ENCODE results near the gene TLX3. TPM values are rescaled to one million over a fixed set of nuclear protein-coding genes. Genes with fewer than 3 reads are reported as not detected.
"Not testable (repeated sequence)": the region's sequence is repeated elsewhere in the genome, so short reads cannot be mapped to it uniquely, and the experiment has no call there.

TLX3 gene
- total RNA-seq, 2 donors from 2014 or later: not detected

- intact Hi-C loops (cut with DNase I): no loop called here
- Histone ChIP-seq H3K27me3 (no peaks in the 10 kb centered on the region), H3K36me3 (replicated peaks in 1 of 2; ENCODE audit: insufficient read depth in 1 of 2, low read depth in 2 of 2) (no peaks in the 10 kb centered on the region), H3K4me1 (no peaks in the 10 kb centered on the region), H3K4me3 (no peak overlapping the region), H3K27ac (no peak overlapping the region), H3K9me3 (no peaks in the 10 kb centered on the region)
- no peak for DNase-seq
- ATAC-seq: no peak
- WGBS, 2 donors: 85 to 92% methylated on average over 5 of the region's 5 CpGs
- TF ChIP-seq, protein P1, sequence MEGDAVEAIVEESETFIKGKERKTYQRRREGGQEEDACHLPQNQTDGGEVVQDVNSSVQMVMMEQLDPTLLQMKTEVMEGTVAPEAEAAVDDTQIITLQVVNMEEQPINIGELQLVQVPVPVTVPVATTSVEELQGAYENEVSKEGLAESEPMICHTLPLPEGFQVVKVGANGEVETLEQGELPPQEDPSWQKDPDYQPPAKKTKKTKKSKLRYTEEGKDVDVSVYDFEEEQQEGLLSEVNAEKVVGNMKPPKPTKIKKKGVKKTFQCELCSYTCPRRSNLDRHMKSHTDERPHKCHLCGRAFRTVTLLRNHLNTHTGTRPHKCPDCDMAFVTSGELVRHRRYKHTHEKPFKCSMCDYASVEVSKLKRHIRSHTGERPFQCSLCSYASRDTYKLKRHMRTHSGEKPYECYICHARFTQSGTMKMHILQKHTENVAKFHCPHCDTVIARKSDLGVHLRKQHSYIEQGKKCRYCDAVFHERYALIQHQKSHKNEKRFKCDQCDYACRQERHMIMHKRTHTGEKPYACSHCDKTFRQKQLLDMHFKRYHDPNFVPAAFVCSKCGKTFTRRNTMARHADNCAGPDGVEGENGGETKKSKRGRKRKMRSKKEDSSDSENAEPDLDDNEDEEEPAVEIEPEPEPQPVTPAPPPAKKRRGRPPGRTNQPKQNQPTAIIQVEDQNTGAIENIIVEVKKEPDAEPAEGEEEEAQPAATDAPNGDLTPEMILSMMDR (IDR thresholded peaks at IDR 0.05): no peak
- TF ChIP-seq POLR2A (IDR thresholded peaks at IDR 0.05): no peak
These were observed 46.3 kb downstream of the TLX3 start for GRCh38 chr5:171355302-171355724.

DNA sequence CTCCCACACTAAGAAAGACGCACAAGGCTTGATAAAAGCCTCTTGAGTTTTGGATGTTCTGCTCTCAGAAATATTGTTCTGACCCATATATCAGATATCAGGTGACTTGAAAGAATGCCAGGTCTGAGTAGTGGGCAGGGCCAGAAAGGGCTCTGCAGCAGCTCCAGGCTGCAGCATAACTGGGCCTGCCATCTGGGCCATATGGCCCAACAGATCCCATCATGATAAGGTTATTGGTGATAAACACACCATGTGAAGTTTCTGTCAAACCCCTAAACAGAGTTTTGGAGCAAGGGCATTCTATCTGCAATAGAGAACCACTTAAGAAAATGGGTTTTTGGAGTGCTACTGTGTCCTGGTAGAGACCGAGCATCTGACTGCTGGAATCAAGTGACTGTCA, 48.8 kb downstream of the TLX3 start:
- no peaks in the 10 kb centered on the region for H3K4me1 ChIP-seq
- H3K27me3 ChIP-seq: no peaks in the 10 kb centered on the region
- H3K9me3 ChIP-seq: no peaks in the 10 kb centered on the region
- 87 to 88% methylated on average over 2 of the region's 2 CpGs for WGBS, 2 donors
- DNase-seq (no peak), ATAC-seq (no peak)
- TF ChIP-seq, protein P1 (IDR thresholded peaks at IDR 0.05): no peak
- TF ChIP-seq POLR2A (IDR thresholded peaks at IDR 0.05): no peak
- H3K36me3 ChIP-seq (replicated peaks in 1 of 2; ENCODE audit: insufficient read depth in 1 of 2, low read depth in 2 of 2): no peaks in the 10 kb centered on the region
- no peak overlapping the region for H3K4me3 ChIP-seq
- H3K27ac ChIP-seq: no peak overlapping the region
- intact Hi-C loops (cut with DNase I): no loop called here

DNA sequence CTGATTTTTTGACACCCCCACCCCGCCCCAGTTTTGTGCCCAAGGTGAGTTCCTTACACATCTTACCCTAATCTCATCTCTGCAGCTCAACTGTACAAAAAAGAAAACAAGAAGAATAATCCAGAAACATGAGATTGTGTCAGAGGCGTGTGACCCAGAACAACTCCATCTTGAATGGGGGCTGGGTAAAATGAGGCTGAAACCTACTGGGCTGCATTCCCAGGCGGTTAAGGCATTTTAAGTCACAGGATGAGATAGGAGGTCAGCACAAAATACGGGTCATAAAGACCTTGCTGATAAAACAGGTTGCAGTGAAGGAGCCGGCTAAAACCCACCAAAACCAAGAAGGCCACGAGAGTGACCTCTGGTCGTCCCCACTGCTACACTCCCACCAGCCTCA, 52.1 kb downstream of the TLX3 start:
- intact Hi-C loops (cut with DNase I): not testable (repeated sequence)
- WGBS, 2 donors: 76 to 77% methylated on average over 7 of the region's 7 CpGs

More for the DNA sequence above, 52.1 kb downstream of the TLX3 start:
- not testable (repeated sequence) for H3K9me3 ChIP-seq; H3K4me3 ChIP-seq; H3K36me3 ChIP-seq (replicated peaks in 1 of 2; ENCODE audit: insufficient read depth in 1 of 2, low read depth in 2 of 2); DNase-seq; ATAC-seq; H3K4me1 ChIP-seq; H3K27me3 ChIP-seq; H3K27ac ChIP-seq

Small RNA genes lying within 50 kb of the gene (small RNA-seq; reads per million reads assigned to genes)
- gene AC091980.1: not detected
- not detected for gene RN7SL339P

Other genes with a start within 250 kb of the TLX3 start
- 100 to 1,000 TPM; 310 to 501 TPM for gene NPM1, start 78.6 kb downstream of the TLX3 start, total RNA-seq
- gene FGF18, start 110.4 kb downstream of the TLX3 start, total RNA-seq: not detected